COLO668 (cell line): Measurements from ENCODE around the gene SDSL.

Source experiments
- DNase-seq: peaks from one replicate; lab custom pipeline; 2025; ENCODE audit not compliant: unreplicated experiment; lab: John Stamatoyannopoulos, UW

Gene SDSL

DNA sequence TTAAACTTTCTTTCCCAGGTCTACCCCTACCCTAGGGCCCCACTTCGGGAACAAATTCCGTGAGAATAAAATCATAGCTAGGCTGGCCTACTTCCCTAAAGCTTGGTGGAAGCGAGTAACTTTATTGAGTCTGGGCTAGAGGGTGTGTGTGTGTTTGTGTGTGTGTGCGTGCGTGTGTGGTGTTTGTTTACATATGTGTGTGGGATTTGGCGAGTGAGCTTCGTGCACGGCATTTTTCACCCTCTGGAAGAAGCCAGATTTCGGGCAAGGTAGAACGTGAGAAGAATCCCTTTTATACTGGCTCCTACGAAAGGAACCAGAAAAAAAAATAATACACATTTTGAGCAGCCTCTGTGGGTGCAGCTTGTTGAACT, 57.0 kb downstream of the SDSL start:
- no peak for DNase-seq

- no peak for DNase-seq
These were observed 57.6 kb downstream of the SDSL start for GRCh38 chr12:113479590-113480335.

DNA sequence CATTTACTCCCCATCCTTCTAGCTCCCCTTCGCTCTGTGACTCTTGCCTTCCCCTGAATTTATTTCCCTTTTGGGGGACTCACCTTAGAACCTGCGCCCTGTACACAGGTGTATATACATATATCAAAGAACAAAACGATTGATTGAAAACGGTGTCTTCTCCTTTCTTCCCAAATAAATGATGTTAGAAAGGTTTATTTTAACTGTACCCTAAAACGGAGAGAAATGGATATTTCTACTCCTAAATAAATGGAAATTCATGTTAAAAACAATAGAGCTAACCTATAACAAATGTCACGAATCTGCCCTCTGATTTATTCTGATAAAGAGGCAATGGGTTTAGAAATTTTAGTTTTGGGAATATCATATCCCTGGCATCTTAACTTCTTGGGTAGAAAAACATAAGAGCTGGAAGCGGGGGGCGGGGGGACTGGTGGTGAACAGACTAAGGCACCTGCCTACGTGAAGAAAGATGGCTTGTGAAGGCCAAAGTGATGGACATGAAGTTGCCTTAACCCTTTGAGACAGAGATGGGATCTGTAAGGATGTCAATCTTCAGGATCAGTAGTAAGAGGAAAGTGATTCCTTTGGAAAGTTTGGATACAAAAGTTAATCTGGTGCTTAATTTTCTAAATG, 58.3 kb downstream of the SDSL start:
- no peak for DNase-seq

- DNase-seq = no peak
These were observed 60.2 kb downstream of the SDSL start for GRCh38 chr12:113482334-113482733.

- no peak for DNase-seq
These were observed 63.1 kb downstream of the SDSL start for GRCh38 chr12:113485330-113485729.

DNA sequence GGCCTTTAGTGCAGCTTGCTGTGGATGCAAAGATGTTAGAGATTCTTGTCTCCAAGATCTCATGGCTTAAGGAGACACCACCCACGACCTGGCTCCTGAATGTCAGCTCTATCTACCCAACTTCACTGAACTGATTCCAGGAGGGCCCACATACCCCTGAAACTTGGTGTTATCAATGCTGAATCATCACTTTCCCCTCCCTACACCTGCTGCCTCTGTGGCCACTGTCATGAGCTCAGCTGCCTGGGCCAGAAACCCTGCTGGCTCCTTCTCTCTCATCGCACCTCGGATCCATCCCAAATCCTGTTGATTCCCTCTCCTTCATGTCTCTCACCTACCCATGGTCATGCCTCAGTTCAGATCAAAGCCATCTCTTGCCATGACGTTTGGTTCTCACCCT, 64.5 kb downstream of the SDSL start:
- no peak for DNase-seq
